ENCODE results near the gene DYSF.

GRCh38 chr2:71702971-71703898 lies 249.9 kb downstream of the DYSF start:
- TF ChIP-seq POLR2A (IDR thresholded peaks at IDR 0.05; ENCODE audit: low read depth, low read length) (no peak), POLR2AphosphoS5 (IDR thresholded peaks at IDR 0.05; ENCODE audit: low read depth, low read length) (no peak), TAF1 (IDR thresholded peaks at IDR 0.05; ENCODE audit: borderline replicate concordance, low read depth, low read length) (no peak)
